ENCODE measurements around the gene TGFBR3L.

TGFBR3L gene

DNA sequence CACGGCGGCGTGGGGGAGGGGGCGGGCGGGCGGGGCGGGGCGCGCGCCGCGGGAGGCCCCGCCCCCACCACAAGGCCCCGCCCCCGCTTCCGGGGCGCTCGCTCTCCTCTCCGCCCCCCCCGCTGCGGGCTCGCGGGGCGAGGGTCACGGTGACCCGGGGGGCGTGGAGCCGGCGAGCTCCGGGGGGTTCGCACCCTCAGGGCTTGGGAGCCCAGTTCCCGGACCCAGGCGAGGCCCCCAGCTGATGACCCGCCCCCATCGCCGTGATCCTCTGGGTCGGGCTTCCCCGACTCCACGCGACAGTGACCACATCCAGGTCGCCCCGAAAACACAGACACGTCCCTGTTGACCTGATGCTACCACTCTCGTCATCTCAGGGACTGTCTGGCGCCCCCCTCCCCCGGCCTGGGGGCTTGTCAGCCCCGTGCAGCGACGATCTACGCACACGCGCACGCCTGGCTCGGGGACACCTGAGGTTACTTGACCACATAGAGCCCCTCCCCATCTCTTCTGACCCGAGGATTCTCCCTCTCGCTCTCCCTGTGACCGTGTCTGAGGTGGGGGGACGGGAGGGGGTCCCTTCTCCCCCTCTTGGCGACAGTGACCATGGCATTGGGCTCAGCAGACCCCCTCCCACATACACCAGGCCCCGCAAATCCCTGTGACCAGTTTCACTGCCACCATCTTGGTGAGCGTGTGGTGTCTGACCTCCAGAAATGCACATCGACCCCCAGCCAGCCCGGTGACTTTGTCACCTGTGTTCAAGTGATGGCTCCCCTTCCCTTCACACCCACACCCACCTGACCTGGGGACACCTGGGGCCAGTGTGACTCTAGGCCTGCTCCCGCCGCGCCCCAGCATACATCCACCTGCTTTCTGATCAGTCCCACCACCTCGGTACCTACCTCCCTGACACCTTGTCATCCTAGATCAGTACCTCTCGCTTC, 10.3 kb upstream of the TGFBR3L start:
- peak; percentile 58 for DNase-seq (ENCODE audit: low spot score)

DNA sequence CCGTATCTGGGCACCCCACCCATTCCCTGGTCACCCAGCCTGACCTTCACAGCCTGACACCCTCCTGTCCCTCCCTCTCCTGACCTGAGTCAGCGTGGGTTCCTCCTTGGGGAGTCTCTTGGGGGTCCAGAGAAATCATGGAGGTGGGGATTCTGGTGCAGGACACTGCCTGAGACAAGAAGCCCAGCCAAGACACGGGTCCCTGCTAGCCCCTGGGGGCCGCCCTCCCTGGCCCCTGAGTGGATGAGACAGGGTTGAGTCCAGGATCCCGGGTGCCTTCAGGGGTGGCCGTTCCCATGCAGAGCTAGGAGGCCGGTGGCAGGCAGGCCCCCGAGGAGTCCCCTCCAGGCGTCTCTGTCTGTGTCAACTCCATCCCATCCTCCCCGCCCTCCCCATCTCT, 9.4 kb upstream of the TGFBR3L start:
- no peak for DNase-seq (ENCODE audit: low spot score)

DNA sequence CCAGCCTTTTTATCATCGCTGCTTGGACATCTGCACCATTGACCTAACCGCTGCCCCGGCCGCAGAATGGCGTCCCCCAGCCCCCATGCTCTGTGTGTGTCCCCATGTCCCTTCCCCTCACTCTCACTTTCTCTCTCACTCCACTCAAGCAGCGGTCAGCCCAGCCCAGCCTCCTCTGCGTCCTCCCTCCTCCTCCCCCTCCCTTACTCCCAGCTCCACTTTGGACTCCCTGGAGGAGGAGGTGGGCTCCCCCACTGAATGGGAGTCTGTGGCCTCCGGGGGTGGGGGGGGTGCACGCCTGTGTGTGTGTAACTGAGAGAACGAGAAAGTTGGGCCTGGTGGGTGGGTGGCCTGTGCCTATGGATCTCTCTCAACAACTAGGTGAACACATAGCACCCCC, 8.8 kb upstream of the TGFBR3L start:
- DNase-seq (ENCODE audit: low spot score), result no peak

DNA sequence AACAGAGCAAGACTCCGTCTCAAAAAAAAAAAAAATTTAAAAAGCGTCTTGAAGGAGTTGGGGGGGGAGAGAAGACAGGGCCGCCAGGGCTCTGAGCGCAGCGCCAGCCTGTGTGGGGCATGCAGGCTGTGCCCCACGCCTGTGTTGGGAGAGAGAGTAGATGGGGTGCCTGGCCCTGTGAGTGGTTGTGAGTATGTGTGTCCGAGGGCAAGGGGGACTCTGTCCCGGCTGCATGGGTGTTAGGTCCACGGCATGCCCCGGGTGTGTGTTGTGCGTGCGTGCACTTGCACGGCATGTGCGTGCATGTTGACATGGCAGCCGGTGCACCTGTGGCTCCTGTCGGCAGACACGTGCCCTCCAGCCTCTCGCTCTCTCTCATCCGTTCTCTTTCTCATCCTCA, 7.5 kb upstream of the TGFBR3L start:
- DNase-seq (ENCODE audit: low spot score), result no peak

DNA sequence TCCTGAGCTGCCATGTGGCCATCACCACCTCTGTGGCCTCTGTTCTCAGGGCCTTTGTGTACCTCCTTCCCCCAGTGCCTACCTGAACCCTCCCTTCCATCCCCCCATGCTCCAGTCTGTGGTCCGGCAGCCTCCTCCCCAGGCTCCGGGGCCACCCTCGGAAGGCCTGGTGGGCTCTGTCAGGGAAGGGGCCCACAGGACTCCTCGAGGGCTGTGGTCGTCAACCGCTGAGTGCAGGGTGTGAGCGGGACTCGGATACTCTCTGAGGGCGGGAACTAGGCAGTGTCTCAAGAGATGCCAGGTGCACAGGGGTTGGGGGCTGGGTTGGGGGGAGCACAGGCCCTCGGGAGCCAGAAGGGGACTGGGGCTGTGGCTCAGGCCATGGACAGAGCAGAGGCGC, 7.1 kb upstream of the TGFBR3L start:
- DNase-seq (ENCODE audit: low spot score), result no peak

DNA sequence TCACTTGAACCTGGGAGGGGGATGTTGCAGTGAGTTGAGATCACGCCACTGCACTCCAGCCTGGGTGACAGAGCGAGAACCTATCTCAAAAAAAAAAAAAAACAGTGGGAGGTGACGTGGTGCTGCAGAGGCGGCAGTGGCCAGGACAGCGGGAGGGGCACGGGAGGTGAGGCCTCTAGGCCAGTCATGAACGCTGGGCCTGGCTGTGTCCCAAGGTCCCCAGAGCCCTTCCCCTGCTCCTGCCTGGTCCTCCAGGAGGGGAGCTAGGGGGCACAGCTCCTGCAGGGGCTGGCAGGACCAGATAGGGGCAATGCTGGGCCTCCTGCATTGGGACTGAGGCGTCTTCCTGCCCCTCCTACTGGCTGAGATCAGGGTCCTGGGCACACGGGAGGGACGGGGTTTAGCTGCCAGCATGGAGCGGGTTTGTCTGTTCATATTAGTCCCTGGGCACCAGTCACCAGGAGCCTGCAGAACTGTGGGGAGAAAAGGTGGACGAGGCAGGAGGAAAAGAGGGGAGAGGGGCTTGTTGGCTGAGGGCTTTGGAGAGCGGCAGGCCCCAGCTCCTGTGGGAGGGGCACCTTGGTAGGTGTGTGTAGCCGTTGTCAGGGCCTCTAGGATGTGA, 6.4 kb upstream of the TGFBR3L start:
- DNase-seq (ENCODE audit: low spot score), result no peak

DNA sequence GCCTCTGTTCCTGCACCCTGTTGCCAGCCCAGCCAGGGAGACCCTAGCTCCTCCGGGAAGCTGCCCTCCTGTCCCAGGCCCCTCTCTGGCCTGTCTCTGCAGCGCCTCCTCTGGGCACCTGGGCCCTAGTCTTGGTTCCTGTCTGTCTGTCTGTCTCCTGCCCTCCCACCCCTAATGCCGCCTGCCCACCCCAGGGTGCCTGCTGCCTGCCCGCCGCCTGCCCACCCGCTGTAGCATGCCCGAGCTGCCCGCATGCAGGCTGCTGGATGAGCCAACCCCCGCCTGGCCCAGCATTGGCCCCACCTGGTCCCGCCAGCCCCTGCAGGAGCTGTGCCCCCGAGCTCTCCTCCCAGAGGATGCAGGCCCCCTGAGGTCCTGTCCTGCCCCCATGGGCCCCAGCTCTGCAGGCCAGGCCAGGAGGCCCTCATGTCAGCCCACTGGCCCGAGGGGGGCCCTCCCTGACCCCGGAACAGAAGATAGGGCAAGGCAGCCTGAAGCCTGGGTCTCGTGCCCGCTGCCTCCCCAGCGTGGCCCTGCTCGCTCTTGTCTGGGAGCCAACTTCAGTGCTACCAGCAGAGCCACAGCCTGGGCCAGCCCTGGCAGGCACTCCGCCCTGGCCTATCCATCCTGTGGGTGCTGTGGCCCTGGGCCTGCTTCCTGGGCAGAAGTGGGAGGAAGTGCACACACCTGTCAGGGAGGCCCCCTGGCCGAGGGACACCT, 5.7 kb upstream of the TGFBR3L start:
- DNase-seq (ENCODE audit: low spot score), result no peak

DNA sequence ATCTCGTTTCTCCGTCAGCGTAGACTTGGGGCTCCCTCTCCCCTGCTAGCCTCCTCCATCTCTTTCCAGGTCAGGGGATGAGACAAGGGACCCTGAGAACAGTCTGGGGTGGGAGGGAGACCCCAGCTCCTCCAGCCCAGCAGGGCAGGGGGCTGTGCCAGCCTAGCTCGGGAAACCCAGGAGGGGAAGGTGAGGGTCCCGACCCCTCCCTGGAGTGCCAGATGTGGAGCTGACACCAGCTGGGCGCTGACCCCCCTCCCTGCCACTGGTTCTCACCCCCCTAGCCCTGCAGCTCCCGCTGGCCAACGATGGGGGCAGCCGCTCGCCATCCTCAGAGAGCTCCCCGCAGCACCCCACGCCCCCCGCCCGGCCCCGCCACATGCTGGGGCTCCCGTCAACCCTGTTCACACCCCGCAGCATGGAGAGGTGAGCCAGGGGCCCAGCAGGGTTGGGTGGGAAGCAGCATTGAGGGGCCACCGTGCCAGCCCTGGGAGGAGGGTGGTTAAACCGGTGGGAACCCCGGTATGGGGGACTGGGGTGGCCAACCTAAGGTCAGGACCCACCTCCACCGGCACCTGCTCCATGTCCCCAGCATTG, 5.1 kb upstream of the TGFBR3L start:
- DNase-seq (ENCODE audit: low spot score), result no peak

DNA sequence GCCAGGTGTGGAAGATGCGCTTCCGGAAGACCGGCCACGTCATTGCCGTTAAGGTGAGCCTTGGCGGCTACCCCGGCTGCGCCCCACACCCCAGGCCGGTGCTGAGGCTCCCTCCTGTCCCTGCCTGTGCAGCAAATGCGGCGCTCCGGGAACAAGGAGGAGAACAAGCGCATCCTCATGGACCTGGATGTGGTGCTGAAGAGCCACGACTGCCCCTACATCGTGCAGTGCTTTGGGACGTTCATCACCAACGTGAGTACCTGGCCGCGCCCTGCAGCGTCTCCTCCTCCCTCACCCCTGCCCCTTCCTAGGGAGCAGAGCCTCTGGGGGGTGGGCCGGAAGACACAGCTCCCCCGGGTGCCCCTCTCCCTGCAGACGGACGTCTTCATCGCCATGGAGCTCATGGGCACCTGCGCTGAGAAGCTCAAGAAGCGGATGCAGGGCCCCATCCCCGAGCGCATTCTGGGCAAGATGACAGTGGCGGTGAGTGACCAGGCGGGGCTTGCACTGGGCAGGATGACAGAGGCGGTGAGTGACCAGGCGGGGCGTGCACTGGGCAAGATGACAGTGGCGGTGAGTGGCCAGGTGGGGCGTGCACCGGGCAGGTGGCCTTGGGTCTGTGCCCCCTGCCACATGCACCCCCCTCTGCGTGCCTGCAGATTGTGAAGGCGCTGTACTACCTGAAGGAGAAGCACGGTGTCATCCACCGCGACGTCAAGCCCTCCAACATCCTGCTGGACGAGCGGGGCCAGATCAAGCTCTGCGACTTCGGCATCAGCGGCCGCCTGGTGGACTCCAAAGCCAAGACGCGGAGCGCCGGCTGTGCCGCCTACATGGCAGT, 4.1 kb upstream of the TGFBR3L start:
- no peak for DNase-seq (ENCODE audit: low spot score)

DNA sequence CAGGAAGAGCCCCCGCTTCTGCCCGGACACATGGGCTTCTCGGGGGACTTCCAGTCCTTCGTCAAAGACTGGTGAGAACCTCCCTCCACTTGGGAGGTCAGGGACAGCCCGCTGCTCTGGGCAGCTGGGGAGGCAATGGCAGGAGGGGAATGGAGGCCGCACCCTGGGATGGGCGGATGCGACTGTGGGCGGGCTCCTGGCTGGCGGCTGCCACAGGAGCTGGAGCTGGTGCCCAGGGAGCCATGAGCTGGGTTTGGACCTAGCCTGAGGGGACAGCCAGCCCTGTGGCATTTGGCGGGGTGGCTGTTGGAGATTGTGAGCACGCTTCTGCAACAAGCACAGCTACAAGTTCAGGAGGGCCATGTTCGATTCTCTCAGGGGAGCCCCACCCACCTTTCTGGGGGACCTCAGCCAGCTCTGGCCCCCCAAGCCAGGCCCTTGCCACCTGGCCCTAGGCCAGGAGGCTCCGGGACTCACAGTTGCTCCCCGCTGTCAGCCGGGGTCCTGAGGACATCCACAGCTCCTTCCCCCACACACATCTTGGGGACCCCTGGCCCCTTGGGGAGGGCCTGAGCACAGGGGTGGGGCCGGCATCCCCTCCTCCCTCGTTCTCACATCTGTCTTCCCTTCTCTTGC, 3.0 kb upstream of the TGFBR3L start:
- no peak for DNase-seq (ENCODE audit: low spot score)

DNA sequence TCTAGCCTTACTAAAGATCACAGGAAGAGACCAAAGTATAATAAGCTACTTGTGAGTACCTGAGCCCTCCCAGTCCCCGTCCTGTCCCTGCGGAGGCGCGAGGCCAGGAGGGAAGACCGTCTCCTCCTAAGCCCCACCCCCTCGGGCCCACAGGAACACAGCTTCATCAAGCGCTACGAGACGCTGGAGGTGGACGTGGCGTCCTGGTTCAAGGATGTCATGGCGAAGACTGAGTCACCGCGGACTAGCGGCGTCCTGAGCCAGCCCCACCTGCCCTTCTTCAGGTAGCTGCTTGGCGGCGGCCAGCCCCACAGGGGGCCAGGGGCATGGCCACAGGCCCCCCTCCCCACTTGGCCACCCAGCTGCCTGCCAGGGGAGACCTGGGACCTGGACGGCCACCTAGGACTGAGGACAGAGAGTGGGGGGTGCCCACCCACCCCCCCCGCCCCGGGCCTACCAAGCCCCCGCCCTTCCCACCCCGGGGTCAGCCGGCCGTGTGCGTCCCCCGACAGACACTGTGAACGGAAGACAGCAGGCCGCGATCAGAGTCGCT, 2.4 kb upstream of the TGFBR3L start:
- no peak for DNase-seq (ENCODE audit: low spot score)

DNA sequence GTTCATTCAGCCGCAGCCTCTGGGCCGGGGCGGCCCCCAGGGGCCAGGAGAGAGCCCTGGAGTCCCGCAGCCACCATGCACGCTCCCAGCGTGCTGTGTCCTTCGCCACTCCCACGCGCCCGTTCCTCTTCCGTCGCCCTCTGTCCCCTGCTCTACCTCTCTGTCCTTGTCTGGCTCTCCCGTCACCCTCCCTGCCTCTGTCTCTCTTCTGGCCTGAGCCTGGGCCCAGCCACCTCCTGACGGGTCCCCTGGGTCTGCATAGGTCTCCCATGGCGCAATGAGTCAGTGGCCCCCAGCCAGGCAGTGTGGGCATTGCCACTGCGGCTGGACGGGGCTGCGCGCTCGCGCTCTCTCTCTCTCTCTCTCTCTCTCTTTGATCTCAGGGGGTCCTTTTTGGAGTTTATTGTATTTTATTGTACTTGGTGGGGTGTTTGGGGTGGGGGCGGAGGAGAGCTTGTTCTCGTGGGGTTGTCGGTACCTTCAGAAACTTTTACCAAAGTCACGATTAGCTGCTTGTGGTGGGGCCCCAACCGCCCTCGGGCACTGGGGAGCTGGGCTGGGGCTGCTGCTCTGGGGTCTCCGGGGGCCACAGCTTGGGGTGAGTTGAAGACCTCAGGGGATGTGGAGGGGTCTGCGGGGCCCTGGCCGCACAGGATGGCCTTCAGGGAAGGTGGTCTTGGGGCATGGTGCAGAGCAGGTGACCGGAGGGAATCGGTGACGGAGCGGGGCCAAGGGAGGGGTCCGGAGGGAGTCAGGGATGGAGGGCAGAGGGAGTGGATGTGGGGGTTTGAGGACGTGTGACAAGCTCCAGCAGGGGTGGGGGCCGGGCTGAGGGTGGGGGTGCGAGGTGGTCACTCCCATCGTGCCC, 1.7 kb upstream of the TGFBR3L start:
- no peak for DNase-seq (ENCODE audit: low spot score)

DNA sequence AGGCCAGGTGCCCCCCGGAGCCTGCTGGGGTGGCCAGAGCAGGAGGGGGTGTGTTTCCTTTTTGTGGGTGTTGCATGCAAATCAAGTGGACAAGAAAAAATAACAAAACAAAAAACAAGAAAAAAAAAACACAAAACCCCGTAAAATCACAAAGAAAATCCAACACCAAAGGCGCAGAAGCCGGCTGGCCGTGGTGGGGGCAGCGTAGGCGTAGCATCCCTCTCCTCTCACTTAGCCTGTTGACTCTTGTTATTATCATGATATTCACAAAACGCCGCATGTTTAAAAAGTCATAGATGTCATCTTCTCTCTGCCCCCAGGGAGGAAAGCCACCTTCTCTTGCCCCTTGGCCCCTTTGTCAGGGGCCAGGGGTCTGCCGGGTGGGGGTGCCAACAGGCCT, 978 bp upstream of the TGFBR3L start:
- no peak for DNase-seq (ENCODE audit: low spot score)

DNA sequence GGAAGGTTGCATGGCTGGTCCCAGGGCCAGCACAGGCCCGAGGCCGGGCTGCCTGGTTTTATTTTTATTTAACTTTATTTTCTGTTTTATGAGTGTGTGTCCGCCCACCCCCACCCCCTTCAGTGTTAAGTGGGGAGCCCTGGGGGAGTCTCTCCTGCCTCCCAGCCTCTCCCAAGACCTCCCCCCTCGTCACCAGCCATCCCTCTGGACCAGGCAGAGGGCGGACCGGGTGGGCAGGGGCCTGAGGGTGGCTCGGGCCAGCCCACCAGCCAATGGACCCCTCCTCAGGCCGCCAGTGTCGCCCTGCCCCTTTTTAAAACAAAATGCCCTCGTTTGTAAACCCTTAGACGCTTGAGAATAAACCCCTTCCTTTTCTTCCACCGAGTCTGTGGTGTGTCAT, 531 bp upstream of the TGFBR3L start:
- no peak for DNase-seq (ENCODE audit: low spot score)

DNA sequence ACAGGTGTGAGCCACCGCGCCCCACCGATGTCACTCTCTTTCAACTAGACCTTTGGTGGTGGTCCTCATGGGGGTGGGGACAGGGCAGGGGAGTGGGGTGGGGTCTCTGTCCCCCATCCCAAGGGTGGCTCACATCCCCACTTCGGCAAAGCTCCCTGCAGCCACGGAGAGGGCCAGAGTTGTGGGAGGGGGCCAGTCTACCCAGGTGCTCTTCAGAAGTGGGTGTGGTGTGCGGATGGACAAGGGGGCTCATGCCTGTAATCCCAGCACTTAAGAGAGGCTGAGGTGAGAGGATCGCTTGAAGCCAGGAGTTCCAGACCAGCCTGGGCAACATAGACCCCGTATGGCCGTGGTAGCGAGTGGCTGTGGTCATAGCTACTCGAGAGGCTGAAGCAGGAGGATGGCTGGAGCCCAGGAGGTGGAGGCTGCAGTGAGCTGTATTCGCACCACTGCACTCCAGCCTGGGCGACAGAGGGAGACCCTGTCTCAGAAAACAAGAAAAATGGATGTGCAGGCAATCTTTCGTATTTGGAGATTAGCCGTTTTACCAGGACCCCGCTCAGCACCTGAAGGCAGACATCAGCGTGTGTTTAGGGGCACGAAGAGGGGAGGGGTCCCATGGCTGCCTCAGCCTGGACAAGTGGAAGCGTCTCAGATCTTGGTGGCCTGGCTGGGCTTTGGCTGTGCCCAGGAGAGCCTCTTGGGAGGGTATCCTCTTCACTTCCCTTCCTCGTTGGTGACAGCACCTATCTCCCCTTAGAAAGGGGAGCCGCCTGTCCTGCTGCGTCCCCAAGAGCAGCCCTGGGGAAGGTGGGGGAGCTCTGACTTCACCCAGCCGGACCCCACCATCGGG, 846 bp downstream of the TGFBR3L start:
- DNase-seq (ENCODE audit: low spot score), result no peak

DNA sequence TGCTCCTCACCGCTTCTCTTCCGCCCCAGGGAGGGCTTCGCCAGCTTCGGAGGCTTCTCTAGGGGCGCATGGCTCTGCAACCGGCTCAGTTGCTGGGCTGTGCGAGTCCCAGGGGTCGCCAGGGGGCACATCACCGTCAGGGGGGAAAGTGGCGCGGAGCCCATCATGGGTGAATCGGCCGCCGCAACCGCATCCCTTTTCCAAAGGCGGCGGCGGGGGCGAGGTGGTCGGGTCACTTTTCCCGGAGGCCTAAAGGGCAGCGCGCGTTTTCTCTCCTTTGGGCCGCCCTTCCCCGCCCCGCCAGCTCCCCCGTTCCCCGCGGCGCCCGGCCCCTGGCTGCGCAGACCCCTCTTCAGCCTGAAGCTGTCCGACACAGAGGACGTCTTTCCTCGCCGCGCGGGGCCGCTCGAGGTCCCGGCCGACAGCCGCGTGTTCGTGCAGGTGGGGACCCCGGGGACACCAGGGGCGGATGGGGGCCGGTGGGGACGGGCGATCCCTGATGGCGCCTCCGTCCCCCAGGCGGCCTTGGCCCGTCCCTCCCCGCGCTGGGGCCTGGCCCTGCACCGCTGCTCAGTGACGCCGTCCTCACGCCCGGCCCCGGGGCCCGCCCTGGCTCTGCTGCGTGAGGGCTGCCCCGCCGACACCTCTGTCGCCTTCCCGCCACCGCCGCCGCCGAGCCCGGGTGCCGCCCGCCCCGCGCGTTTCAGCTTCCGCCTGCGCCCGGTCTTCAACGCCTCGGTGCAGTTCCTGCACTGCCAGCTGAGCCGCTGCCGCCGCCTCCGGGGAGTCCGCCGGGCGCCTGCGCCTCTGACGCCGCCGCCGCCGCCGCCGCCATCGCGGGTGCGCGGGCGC, 1.7 kb downstream of the TGFBR3L start:
- peak; percentile 28 for DNase-seq (ENCODE audit: low spot score)

DNA sequence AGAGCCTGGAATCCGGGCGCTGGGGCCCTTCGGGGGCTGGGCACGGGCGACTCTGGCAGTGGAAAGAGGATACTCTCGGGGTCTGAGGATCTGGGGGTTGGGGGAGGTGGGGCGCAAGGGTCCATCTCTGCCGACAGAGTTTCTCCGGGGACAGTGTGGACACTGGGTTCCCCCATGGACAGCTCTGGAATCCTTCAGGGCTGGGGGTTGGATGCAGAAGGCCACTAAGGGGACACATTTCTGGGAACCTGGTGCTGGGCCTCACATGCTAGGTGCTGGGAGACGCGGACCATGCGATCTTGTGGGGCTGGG, 2.3 kb downstream of the TGFBR3L start:
- no peak for DNase-seq (ENCODE audit: low spot score)

Measured in CD4-positive, alpha-beta T cell treated with Interleukin-6 at 100 ng/mL for 8 hours (primary cell).